ENCODE measurements around the gene GSTM4. TPM values are rescaled to one million over a fixed set of nuclear protein-coding genes. Genes with fewer than 3 reads are reported as not detected.
A peak's percentile ranks its signal among the peaks of the same experiment; 100 is the strongest.

Gene GSTM4
- total RNA-seq, 1 experiment from 2014 or later = 22.0 TPM

GRCh38 chr1:109643385-109644230 lies 12.3 kb upstream of the GSTM4 start:
- Histone ChIP-seq H3K36me3 (ENCODE audit: control insufficient read depth, insufficient read depth, low read length) (no peaks in the 10 kb centered on the region), H3K27me3 (ENCODE audit: control insufficient read depth, insufficient read depth, low read length) (no peaks in the 10 kb centered on the region), H3K9me3 (ENCODE audit: control insufficient read depth, insufficient read depth, low read depth, low read length) (no peaks in the 10 kb centered on the region), H3K27ac (ENCODE audit: low read length) (peak overlapping the region; percentile 41), H3K4me1 (ENCODE audit: control insufficient read depth, insufficient read depth, low read length) (peaks cover 8% of the 10 kb centered on the region; the same call in 1 of the 2 replicates), H3K4me3 (ENCODE audit: low read depth in 2 of 2, low read length in 2 of 2) (peak overlapping the region in 1 of 2 experiments; percentile 8; a peak in 1 of 4 replicates)
- DNase-seq (ENCODE audit: low read depth, low spot score) = no peak
- BruUV-seq (replicated peaks) = no TSS peak
- TF ChIP-seq TCF7L2 (IDR thresholded peaks at IDR 0.05; ENCODE audit: low read depth, low read length) = no peak
- TF ChIP-seq, protein P1, sequence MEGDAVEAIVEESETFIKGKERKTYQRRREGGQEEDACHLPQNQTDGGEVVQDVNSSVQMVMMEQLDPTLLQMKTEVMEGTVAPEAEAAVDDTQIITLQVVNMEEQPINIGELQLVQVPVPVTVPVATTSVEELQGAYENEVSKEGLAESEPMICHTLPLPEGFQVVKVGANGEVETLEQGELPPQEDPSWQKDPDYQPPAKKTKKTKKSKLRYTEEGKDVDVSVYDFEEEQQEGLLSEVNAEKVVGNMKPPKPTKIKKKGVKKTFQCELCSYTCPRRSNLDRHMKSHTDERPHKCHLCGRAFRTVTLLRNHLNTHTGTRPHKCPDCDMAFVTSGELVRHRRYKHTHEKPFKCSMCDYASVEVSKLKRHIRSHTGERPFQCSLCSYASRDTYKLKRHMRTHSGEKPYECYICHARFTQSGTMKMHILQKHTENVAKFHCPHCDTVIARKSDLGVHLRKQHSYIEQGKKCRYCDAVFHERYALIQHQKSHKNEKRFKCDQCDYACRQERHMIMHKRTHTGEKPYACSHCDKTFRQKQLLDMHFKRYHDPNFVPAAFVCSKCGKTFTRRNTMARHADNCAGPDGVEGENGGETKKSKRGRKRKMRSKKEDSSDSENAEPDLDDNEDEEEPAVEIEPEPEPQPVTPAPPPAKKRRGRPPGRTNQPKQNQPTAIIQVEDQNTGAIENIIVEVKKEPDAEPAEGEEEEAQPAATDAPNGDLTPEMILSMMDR (IDR thresholded peaks at IDR 0.05) = peak; percentile 90
- intact Hi-C loops (cut with micrococcal nuclease; ENCODE audit: unreplicated experiment) (loop anchor here (2.0 to 5.0 kb wide), 2 partner anchors 129 to 339 kb away; partner anchors contain the start of gene AHCYL1), in situ Hi-C loops (cut with HindIII; ENCODE audit: low pct_unique_long_range_greater_than_20kb, low sequenced_read_pairs) (no loop called here)
- CTCF ChIA-PET = interaction anchor here (0.6 to 1.9 kb wide), 3 partner anchors 97 to 341 kb away, joined by 3 to 7 read pairs (median 3); partner anchors contain the start of gene AHCYL1
- peak; percentile 94 for ATAC-seq
- POLR2A ChIA-PET = no interaction called here

DNA sequence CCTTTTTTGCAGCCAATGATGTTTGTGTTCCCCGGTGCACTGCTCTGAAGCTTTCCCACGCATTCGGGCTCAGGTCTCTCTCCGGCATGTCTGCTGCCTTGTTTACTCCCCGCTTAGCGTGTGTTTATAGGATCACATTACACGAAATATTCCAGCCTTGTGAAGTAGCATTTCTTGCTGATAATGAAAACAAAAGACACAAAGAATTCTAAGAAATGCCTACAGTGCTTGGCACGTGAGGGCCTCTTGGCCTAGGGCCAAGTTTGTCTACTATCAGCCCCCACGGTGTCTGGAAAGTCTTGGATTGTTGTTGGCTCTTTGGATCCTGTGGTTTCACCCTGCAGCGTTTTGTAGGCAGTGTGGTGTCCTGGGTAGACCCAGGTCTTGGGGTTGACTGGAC lies 11.2 kb upstream of the GSTM4 start:
- POLR2A ChIA-PET = no interaction called here
- H3K27me3 ChIP-seq (ENCODE audit: control insufficient read depth, insufficient read depth, low read length) = no peaks in the 10 kb centered on the region
- CTCF ChIA-PET = interaction anchor here (0.7 to 1.9 kb wide), 3 partner anchors 15 to 340 kb away, joined by 3 to 7 read pairs (median 4); partner anchors contain the start of gene AHCYL1
- H3K27ac ChIP-seq (ENCODE audit: low read length) = peak overlapping the region; percentile 39; the same call in 1 of the 2 replicates
- intact Hi-C loops (cut with micrococcal nuclease; ENCODE audit: unreplicated experiment) = loop anchor here (5.0 kb wide), 1 partner anchor 338 kb away; the partner anchor contains the start of gene AHCYL1
- no TSS peak for BruUV-seq (replicated peaks)
- peaks cover 8% of the 10 kb centered on the region; the same call in 1 of the 2 replicates for H3K4me1 ChIP-seq (ENCODE audit: control insufficient read depth, insufficient read depth, low read length)
- no peak for DNase-seq (ENCODE audit: low read depth, low spot score)
- TF ChIP-seq REST (IDR thresholded peaks at IDR 0.05; ENCODE audit: insufficient read depth in 1 of 2, low read depth in 2 of 2, low read length in 1 of 2) (no peak), SIN3A (IDR thresholded peaks at IDR 0.05; ENCODE audit: borderline replicate concordance, insufficient read depth, low read depth, low read length) (no peak), POLR2AphosphoS5 (IDR thresholded peaks at IDR 0.05; ENCODE audit: low read depth, low read length) (no peak), TCF7L2 (IDR thresholded peaks at IDR 0.05; ENCODE audit: low read depth, low read length) (no peak)
- TF ChIP-seq, protein P1 (IDR thresholded peaks at IDR 0.05) = no peak
- no peak for ATAC-seq
- no peaks in the 10 kb centered on the region for H3K36me3 ChIP-seq (ENCODE audit: control insufficient read depth, insufficient read depth, low read length)
- H3K4me3 ChIP-seq (ENCODE audit: low read depth in 2 of 2, low read length in 2 of 2) = no peak overlapping the region
- no peaks in the 10 kb centered on the region for H3K9me3 ChIP-seq (ENCODE audit: control insufficient read depth, insufficient read depth, low read depth, low read length)
- in situ Hi-C loops (cut with HindIII; ENCODE audit: low pct_unique_long_range_greater_than_20kb, low sequenced_read_pairs) = no loop called here

All from Panc1 (cell line).